Smooth muscle cell of the brain vasculature (primary cell): ENCODE data around the gene EXPH5.
"Not testable (repeated sequence)": the region's sequence is repeated elsewhere in the genome, so short reads cannot be mapped to it uniquely, and the experiment has no call there.

Experiments
- DNase-seq: peaks from one replicate; pipeline ENCODE4 v3.0.0-alpha.2; 2012; ENCODE audit warnings: low read depth, low spot score

Gene EXPH5

GRCh38 chr11:108601150-108601549 is 7.6 kb upstream of the EXPH5 start:
- no peak for DNase-seq

GRCh38 chr11:108599978-108600377 is 6.4 kb upstream of the EXPH5 start:
- DNase-seq: no peak

GRCh38 chr11:108597736-108598355 is 4.3 kb upstream of the EXPH5 start:
- DNase-seq: no peak

GRCh38 chr11:108596701-108597100 is 3.1 kb upstream of the EXPH5 start:
- DNase-seq: no peak

GRCh38 chr11:108593923-108594434 is 411 bp upstream of the EXPH5 start:
- DNase-seq: no peak

GRCh38 chr11:108592591-108593213 is 866 bp downstream of the EXPH5 start:
- no peak for DNase-seq

GRCh38 chr11:108591893-108592292 is 1.7 kb downstream of the EXPH5 start:
- DNase-seq: no peak

GRCh38 chr11:108589136-108589535 is 4.4 kb downstream of the EXPH5 start:
- DNase-seq: no peak

GRCh38 chr11:108588287-108588686 is 5.3 kb downstream of the EXPH5 start:
- DNase-seq: no peak

- DNase-seq: no peak
Observed at GRCh38 chr11:108587109-108587508, 6.5 kb downstream of the EXPH5 start.

- no peak for DNase-seq
Observed at GRCh38 chr11:108586600-108586999, 7.0 kb downstream of the EXPH5 start.

GRCh38 chr11:108586185-108586584 is 7.4 kb downstream of the EXPH5 start:
- not testable (repeated sequence) for DNase-seq

- DNase-seq: no peak
Observed at GRCh38 chr11:108584973-108585372, 8.6 kb downstream of the EXPH5 start.

- DNase-seq: no peak
Observed at GRCh38 chr11:108580645-108581044, 12.9 kb downstream of the EXPH5 start.

- DNase-seq: no peak
Observed at GRCh38 chr11:108580043-108580442, 13.5 kb downstream of the EXPH5 start.

GRCh38 chr11:108576523-108576922 is 17.0 kb downstream of the EXPH5 start:
- no peak for DNase-seq

GRCh38 chr11:108574675-108575074 is 18.9 kb downstream of the EXPH5 start:
- DNase-seq: no peak

- no peak for DNase-seq
Observed at GRCh38 chr11:108571001-108571400, 22.6 kb downstream of the EXPH5 start.

- DNase-seq: no peak
Observed at GRCh38 chr11:108569896-108570295, 23.7 kb downstream of the EXPH5 start.

- no peak for DNase-seq
Observed at GRCh38 chr11:108568195-108568858, 25.2 kb downstream of the EXPH5 start.

GRCh38 chr11:108565653-108566052 is 27.9 kb downstream of the EXPH5 start:
- DNase-seq: no peak

GRCh38 chr11:108562746-108563581 is 30.6 kb downstream of the EXPH5 start:
- DNase-seq: no peak
